Activated CD8-positive, alpha-beta memory T cell treated with anti-CD3 and anti-CD28 coated beads, Interleukin-2, amount 10 ng/mL, durations not matched to agents 7 days and 5 days (primary cell): Measurements from ENCODE around the gene GAPT. TPM values are rescaled to one million over a fixed set of nuclear protein-coding genes. Genes with fewer than 3 reads are reported as not detected.
A peak's percentile ranks its signal among the peaks of the same experiment; 100 is the strongest.

Experiments used
- ATAC-seq: fragments of 150-1000 bp; cut with Tn5 transposase; one replicate; pipeline ENCODE4 v1.10.0; 2021; ENCODE audit warnings: moderate library complexity
- CTCF ChIA-PET: fragments of 350-600 bp; sonication (Branson Sonifier 250); formaldehyde crosslinking; loops from one replicate; lab custom pipeline; 2021; ENCODE audit warnings: antibody characterized with exemption; lab: Charles Lee
- DNase-seq: peaks from one replicate; pipeline ENCODE4 v3.0.0-alpha.2; 2020
- H3K27ac Mint-ChIP-seq: one replicate; pipeline ENCODE4 v1.8.0; 2021; ENCODE audit warnings: mild to moderate bottlenecking, mixed read lengths
- H3K27me3 Mint-ChIP-seq: one replicate; pipeline ENCODE4 v1.8.0; 2021; ENCODE audit warnings: mixed read lengths
- H3K36me3 Mint-ChIP-seq: one replicate; pipeline ENCODE4 v1.8.0; 2021; ENCODE audit warnings: mild to moderate bottlenecking, mixed read lengths
- H3K4me1 Mint-ChIP-seq: one replicate; pipeline ENCODE4 v1.8.0; 2021; ENCODE audit warnings: mixed read lengths
- H3K4me3 Mint-ChIP-seq: one replicate; pipeline ENCODE4 v1.8.0; 2021; ENCODE audit warnings: mild to moderate bottlenecking, moderate library complexity, mixed read lengths
- H3K9me3 Mint-ChIP-seq: one replicate; pipeline ENCODE4 v1.8.0; 2022; ENCODE audit warnings: low read depth, mixed read lengths
- total RNA-seq, 2 experiments: library from RNA; stranded (reverse); gene quantifications; one replicate each; pipeline ENCODE4 v1.2.3, GENCODE V29; 2021

GAPT gene
- total RNA-seq, 2 experiments from 2014 or later: not detected

DNA sequence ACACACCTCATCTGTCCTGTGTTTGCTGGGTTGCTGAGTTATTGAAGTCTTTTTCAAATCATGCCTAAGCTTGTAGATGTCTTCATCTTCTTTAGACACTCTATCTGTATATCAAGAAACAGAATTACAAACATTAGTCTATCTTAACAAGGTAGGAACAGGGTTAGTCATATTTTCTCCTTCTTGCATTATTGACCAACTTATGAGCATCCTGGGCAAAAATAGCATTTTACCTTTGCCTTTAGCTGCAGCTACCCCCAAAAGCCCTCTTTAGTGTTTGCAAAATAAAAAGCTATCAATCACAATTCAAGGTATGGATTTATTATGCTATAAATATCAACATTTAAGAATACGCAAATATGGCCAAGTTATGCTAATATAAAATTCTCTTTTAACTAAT is 34.7 kb upstream of the GAPT start:
- H3K36me3 Mint-ChIP-seq: no peaks in the 10 kb centered on the region
- no peaks in the 10 kb centered on the region for H3K9me3 Mint-ChIP-seq
- CTCF ChIA-PET: interaction anchor here (1.1 kb wide), 1 partner anchor 10 kb away, joined by 3 read pairs; no protein-coding TSS in a partner anchor
- peaks cover 11% of the 10 kb centered on the region for H3K4me1 Mint-ChIP-seq
- no peak overlapping the region for H3K4me3 Mint-ChIP-seq
- peaks cover 40% of the 10 kb centered on the region for H3K27me3 Mint-ChIP-seq
- no peak for DNase-seq
- ATAC-seq: no peak
- H3K27ac Mint-ChIP-seq: no peak overlapping the region

DNA sequence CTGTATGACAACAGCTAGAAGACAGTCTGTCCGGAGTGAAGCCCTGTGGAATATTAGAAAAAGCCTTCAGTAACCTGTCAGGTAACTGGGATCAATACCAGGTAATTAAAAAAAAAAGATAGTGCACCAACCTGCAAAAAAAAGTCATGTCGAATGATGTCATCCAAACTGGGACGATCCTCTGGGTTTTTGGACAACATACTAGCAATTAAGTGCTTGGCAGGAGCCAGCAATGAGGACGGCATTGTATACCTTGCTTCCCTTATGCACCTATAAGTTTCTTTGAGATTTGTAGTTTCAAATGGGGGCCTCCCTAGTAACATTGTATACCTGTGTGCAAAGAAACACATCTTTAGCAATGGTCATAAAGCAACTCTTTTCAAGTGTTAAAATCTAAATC is 34.2 kb upstream of the GAPT start:
- Mint-ChIP-seq H3K4me1 (peaks cover 13% of the 10 kb centered on the region), H3K9me3 (no peaks in the 10 kb centered on the region), H3K4me3 (no peak overlapping the region), H3K36me3 (no peaks in the 10 kb centered on the region), H3K27me3 (peaks cover 38% of the 10 kb centered on the region), H3K27ac (no peak overlapping the region)
- ATAC-seq (no peak), DNase-seq (no peak)
- CTCF ChIA-PET: interaction anchor here (1.1 kb wide), 1 partner anchor 10 kb away, joined by 3 read pairs; no protein-coding TSS in a partner anchor

GRCh38 chr5:58458141-58458742 is 33.0 kb upstream of the GAPT start:
- H3K27ac Mint-ChIP-seq: peak overlapping the region; percentile 12
- H3K4me3 Mint-ChIP-seq: peak overlapping the region; percentile 1
- no peaks in the 10 kb centered on the region for H3K36me3 Mint-ChIP-seq
- DNase-seq (no peak), ATAC-seq (no peak)
- peaks cover 32% of the 10 kb centered on the region for H3K27me3 Mint-ChIP-seq
- CTCF ChIA-PET: interaction anchor here (4.1 kb wide), 1 partner anchor 1160 kb away, joined by 34 read pairs; no protein-coding TSS in a partner anchor
- no peaks in the 10 kb centered on the region for H3K9me3 Mint-ChIP-seq
- H3K4me1 Mint-ChIP-seq: peaks cover 19% of the 10 kb centered on the region

DNA sequence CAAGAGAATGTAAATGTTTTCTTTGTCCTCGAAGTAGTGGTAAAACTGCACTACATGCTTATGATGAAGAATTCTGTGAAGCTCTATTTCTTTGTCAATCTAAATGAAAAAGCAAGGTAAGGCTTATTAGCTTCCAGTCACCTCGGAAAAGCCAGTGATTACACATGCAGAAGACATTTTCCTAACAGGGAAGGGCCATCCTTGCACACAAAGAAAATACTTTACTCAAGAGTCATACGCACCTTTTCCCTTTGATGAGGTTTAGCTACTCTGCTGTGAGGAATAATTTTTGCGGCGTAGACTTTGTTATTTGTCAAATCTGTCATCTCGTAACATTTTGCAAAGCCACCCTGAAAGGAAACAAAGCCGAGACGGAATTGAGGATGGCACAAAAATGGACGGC is 32.5 kb upstream of the GAPT start:
- H3K27ac Mint-ChIP-seq: no peak overlapping the region
- no peaks in the 10 kb centered on the region for H3K9me3 Mint-ChIP-seq
- H3K4me3 Mint-ChIP-seq: peak overlapping the region; percentile 70
- H3K4me1 Mint-ChIP-seq: peaks cover 19% of the 10 kb centered on the region
- peaks cover 32% of the 10 kb centered on the region for H3K27me3 Mint-ChIP-seq
- CTCF ChIA-PET: interaction anchor here (1.9 to 4.1 kb wide), 3 partner anchors 680 to 1160 kb away, joined by 4 to 34 read pairs (median 16); no protein-coding TSS in a partner anchor
- H3K36me3 Mint-ChIP-seq: no peaks in the 10 kb centered on the region
- ATAC-seq (no peak), DNase-seq (no peak)

GRCh38 chr5:58459146-58460001 is 31.9 kb upstream of the GAPT start:
- Mint-ChIP-seq H3K27ac (no peak overlapping the region), H3K9me3 (no peaks in the 10 kb centered on the region), H3K4me3 (peak overlapping the region; percentile 70), H3K27me3 (peaks cover 34% of the 10 kb centered on the region), H3K36me3 (no peaks in the 10 kb centered on the region), H3K4me1 (peaks cover 19% of the 10 kb centered on the region)
- no peak for DNase-seq
- peak; percentile 1 for ATAC-seq
- CTCF ChIA-PET: interaction anchor here (1.9 to 4.1 kb wide), 5 partner anchors 11 to 1161 kb away, joined by 4 to 34 read pairs (median 16); no protein-coding TSS in a partner anchor

- CTCF ChIA-PET: interaction anchor here (0.9 to 4.1 kb wide), 13 partner anchors 12 to 1164 kb away, joined by 3 to 34 read pairs (median 4); no protein-coding TSS in a partner anchor
- Mint-ChIP-seq H3K4me1 (peaks cover 19% of the 10 kb centered on the region), H3K36me3 (no peaks in the 10 kb centered on the region), H3K27ac (peak within 1 kb of the TSS; percentile 52), H3K27me3 (peaks cover 34% of the 10 kb centered on the region), H3K4me3 (peak within 1 kb of the TSS; percentile 70), H3K9me3 (no peaks in the 10 kb centered on the region)
- DNase-seq (peak; percentile 85), ATAC-seq (peak; percentile 81)
Observed at GRCh38 chr5:58460002-58460731, 31.1 kb upstream of the GAPT start, which contains the start of gene PLK2. Gene PLK2 (minus strand): TSS chr5:58460086. CDS start chr5:58459959, 127 bp downstream.

DNA sequence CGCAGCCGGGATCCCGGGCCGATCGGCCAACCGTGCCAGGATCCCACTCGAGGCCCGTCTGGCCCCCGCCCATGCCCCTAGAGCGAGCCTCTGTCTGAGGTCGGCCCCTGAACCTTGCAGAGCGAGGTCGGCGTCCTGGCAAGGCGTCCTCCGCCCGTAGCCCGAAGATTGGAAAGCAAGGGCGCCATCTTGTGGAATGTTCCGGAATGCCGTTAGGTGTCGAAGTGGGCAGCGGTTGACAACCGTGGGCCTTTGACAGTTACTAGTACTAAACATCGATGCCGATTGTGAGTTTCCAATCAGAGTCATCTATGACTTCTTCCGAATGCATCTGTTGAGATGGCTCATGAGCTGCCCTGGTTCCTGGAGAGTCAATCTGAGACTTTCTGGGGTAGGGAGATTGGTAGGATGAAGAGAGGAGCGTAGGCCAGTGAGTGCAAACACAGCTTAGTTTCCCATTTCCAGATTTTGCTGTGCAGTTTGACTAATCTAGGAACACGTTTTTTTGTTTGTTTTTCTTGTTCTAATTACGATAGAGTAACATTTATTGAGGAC is 30.4 kb upstream of the GAPT start:
- ATAC-seq: peak; percentile 76
- CTCF ChIA-PET: interaction anchor here (0.6 to 4.1 kb wide), 16 partner anchors 12 to 1165 kb away, joined by 3 to 34 read pairs (median 4); no protein-coding TSS in a partner anchor
- H3K4me3 Mint-ChIP-seq: peak overlapping the region; percentile 70
- DNase-seq: peak; percentile 91
- peak overlapping the region; percentile 52 for H3K27ac Mint-ChIP-seq
- no peaks in the 10 kb centered on the region for H3K36me3 Mint-ChIP-seq
- H3K4me1 Mint-ChIP-seq: peaks cover 19% of the 10 kb centered on the region
- H3K27me3 Mint-ChIP-seq: peaks cover 34% of the 10 kb centered on the region
- H3K9me3 Mint-ChIP-seq: no peaks in the 10 kb centered on the region

- H3K36me3 Mint-ChIP-seq: no peaks in the 10 kb centered on the region
- no peak overlapping the region for H3K27ac Mint-ChIP-seq
- CTCF ChIA-PET: interaction anchor here (2.7 to 4.1 kb wide), 3 partner anchors 812 to 1164 kb away, joined by 19 to 34 read pairs (median 22); no protein-coding TSS in a partner anchor
- H3K4me1 Mint-ChIP-seq: peaks cover 26% of the 10 kb centered on the region
- no peaks in the 10 kb centered on the region for H3K9me3 Mint-ChIP-seq
- no peak overlapping the region for H3K4me3 Mint-ChIP-seq
- ATAC-seq (no peak), DNase-seq (no peak)
- peaks cover 29% of the 10 kb centered on the region for H3K27me3 Mint-ChIP-seq
Observed at GRCh38 chr5:58462154-58462553, 29.1 kb upstream of the GAPT start.

DNA sequence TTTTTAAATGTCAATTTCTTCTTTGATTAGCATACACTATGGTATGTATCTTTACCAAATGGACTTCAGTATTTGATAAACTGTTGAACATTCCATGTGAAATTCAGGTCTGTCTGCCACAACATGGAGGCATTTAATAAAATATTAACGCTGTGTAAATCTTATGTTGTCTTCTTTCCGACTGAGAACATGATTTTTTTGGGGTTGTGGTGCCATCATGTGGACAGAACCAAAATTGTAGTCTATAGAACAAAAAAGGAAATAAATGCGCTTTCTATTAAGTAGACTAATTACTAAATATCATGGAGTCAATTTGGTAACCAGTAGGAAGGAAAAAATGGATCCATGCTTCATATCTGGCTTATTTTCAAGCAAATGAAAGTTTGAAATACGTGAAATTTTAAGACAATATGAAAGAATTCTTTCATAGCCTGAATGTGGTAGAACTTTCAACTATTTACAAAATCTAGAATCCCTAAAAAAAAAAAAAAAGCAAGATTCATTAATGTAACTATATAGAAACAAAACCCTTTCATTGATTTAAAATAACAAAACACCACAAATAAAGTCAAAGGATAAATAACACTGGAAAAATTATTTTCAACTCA is 28.5 kb upstream of the GAPT start:
- no peaks in the 10 kb centered on the region for H3K9me3 Mint-ChIP-seq
- peaks cover 29% of the 10 kb centered on the region for H3K4me1 Mint-ChIP-seq
- CTCF ChIA-PET: interaction anchor here (1.0 to 3.4 kb wide), 3 partner anchors 684 to 964 kb away, joined by 4 to 19 read pairs (median 6); no protein-coding TSS in a partner anchor
- H3K27ac Mint-ChIP-seq: no peak overlapping the region
- no peak for ATAC-seq
- DNase-seq: peak; percentile 49
- peaks cover 29% of the 10 kb centered on the region for H3K27me3 Mint-ChIP-seq
- no peaks in the 10 kb centered on the region for H3K36me3 Mint-ChIP-seq
- no peak overlapping the region for H3K4me3 Mint-ChIP-seq

GRCh38 chr5:58466939-58467338 is 24.3 kb upstream of the GAPT start:
- Mint-ChIP-seq H3K27me3 (peaks cover 17% of the 10 kb centered on the region), H3K4me3 (no peak overlapping the region), H3K9me3 (no peaks in the 10 kb centered on the region), H3K4me1 (peaks cover 17% of the 10 kb centered on the region), H3K27ac (no peak overlapping the region), H3K36me3 (no peaks in the 10 kb centered on the region)
- CTCF ChIA-PET: interaction anchor here (0.8 to 0.9 kb wide), 2 partner anchors 10 to 1169 kb away, joined by 3 read pairs; no protein-coding TSS in a partner anchor
- ATAC-seq: peak; percentile 84
- DNase-seq: peak; percentile 60

DNA sequence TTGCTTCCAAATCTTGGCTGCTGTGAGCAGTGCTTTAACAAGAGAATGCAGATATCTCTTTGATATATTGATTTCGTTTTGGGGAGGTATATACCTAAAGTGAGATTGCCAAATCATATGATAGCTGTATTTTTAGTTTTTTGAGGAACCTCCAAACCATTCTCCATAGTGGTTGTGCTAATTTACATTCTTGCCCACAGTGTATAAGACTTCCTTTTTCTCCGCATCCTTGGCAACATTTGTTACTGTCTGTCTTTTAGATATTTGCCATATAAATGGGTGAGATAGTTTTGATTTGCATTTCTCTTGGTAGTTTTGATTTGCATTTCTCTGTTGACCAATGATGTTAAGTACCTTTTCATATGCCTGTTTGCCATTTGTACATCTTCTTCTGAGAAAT is 21.3 kb upstream of the GAPT start:
- CTCF ChIA-PET: no interaction called here
- no peak for ATAC-seq
- peaks cover under 1% of the 10 kb centered on the region for H3K9me3 Mint-ChIP-seq
- no peak overlapping the region for H3K27ac Mint-ChIP-seq
- DNase-seq: no peak
- peaks cover 10% of the 10 kb centered on the region for H3K4me1 Mint-ChIP-seq
- H3K36me3 Mint-ChIP-seq: no peaks in the 10 kb centered on the region
- no peak overlapping the region for H3K4me3 Mint-ChIP-seq
- H3K27me3 Mint-ChIP-seq: peaks cover 12% of the 10 kb centered on the region

- CTCF ChIA-PET: no interaction called here
- peaks cover 4% of the 10 kb centered on the region for H3K4me1 Mint-ChIP-seq
- no peak overlapping the region for H3K4me3 Mint-ChIP-seq
- H3K27me3 Mint-ChIP-seq: peaks cover 3% of the 10 kb centered on the region
- ATAC-seq (no peak), DNase-seq (no peak)
- no peaks in the 10 kb centered on the region for H3K36me3 Mint-ChIP-seq
- peaks cover 2% of the 10 kb centered on the region for H3K9me3 Mint-ChIP-seq
- no peak overlapping the region for H3K27ac Mint-ChIP-seq
Observed at GRCh38 chr5:58475404-58475803, 15.8 kb upstream of the GAPT start.
